RWPE2 (cell line): Measurements from ENCODE around the gene MELTF.

Experiments used
- ATAC-seq: fragments of 200-7000 bp; cut with Tn5 transposase; 3 replicates; pipeline ENCODE4 v1.9.1; 2021; ENCODE audit warnings: low read depth
- DNase-seq: peaks from one replicate; pipeline ENCODE4 v3.0.0-alpha.2; 2020; ENCODE audit warnings: low spot score
- H3K27ac ChIP-seq: fragments of 450-650 bp; 2 replicates; pipeline ENCODE4 v1.5.1; 2017; ENCODE audit warnings: mild to moderate bottlenecking; ENCODE audit not compliant: poor library complexity, severe bottlenecking
- H3K27me3 ChIP-seq: fragments of 250-450 bp; sonication (Bioruptor Pico); 2 replicates; pipeline ENCODE4 v1.5.1; 2021; ENCODE audit warnings: mild to moderate bottlenecking, moderate library complexity; ENCODE audit not compliant: insufficient read depth, poor library complexity, severe bottlenecking
- H3K36me3 ChIP-seq: fragments of 250-450 bp; sonication (Bioruptor Pico); 2 replicates; pipeline ENCODE4 v1.5.1; 2020; ENCODE audit warnings: low read depth, mild to moderate bottlenecking, moderate library complexity
- H3K4me1 ChIP-seq: fragments of 250-450 bp; sonication (Bioruptor Pico); 2 replicates; pipeline ENCODE4 v1.5.1; 2021; ENCODE audit warnings: mild to moderate bottlenecking, moderate library complexity; ENCODE audit not compliant: insufficient read depth, poor library complexity, severe bottlenecking
- H3K4me3 ChIP-seq: fragments of 250-450 bp; sonication (Bioruptor Pico); 2 replicates; pipeline ENCODE4 v1.5.1; 2021; ENCODE audit warnings: mild to moderate bottlenecking, moderate library complexity; ENCODE audit not compliant: severe bottlenecking
- H3K9me3 ChIP-seq: fragments of 250-450 bp; sonication (Bioruptor Pico); 2 replicates; pipeline ENCODE4 v1.5.1; 2021; ENCODE audit warnings: mild to moderate bottlenecking, moderate library complexity; ENCODE audit not compliant: severe bottlenecking
- CTCF ChIP-seq: fragments of 450-650 bp; IDR thresholded peaks from one replicate; pipeline ENCODE4 v1.5.1; 2017; ENCODE audit warnings: mild to moderate bottlenecking, moderate library complexity; ENCODE audit not compliant: poor library complexity, severe bottlenecking

Gene MELTF

GRCh38 chr3:197025736-197026480, 3.7 kb downstream of the MELTF start:
- H3K4me1 ChIP-seq: peaks cover under 1% of the 10 kb centered on the region
- no peak for TF ChIP-seq CTCF
- no peak overlapping the region for H3K27ac ChIP-seq
- H3K4me3 ChIP-seq: no peak overlapping the region
- ATAC-seq (no peak), DNase-seq (peak; percentile 52)
- H3K36me3 ChIP-seq: no peaks in the 10 kb centered on the region
- no peaks in the 10 kb centered on the region for H3K27me3 ChIP-seq
- H3K9me3 ChIP-seq: no peaks in the 10 kb centered on the region

- H3K36me3 ChIP-seq: no peaks in the 10 kb centered on the region
- H3K27me3 ChIP-seq: no peaks in the 10 kb centered on the region
- H3K9me3 ChIP-seq: no peaks in the 10 kb centered on the region
- no peaks in the 10 kb centered on the region for H3K4me1 ChIP-seq
- no peak overlapping the region for H3K27ac ChIP-seq
- DNase-seq (peak; percentile 38), ATAC-seq (no peak)
- TF ChIP-seq CTCF: no peak
- H3K4me3 ChIP-seq: no peak overlapping the region
Observed at GRCh38 chr3:197024881-197025735, 4.5 kb downstream of the MELTF start.

GRCh38 chr3:197023998-197024651, 5.5 kb downstream of the MELTF start:
- H3K9me3 ChIP-seq: no peaks in the 10 kb centered on the region
- H3K4me3 ChIP-seq: no peak overlapping the region
- ATAC-seq (no peak), DNase-seq (peak; percentile 50)
- no peaks in the 10 kb centered on the region for H3K4me1 ChIP-seq
- no peaks in the 10 kb centered on the region for H3K36me3 ChIP-seq
- no peak for TF ChIP-seq CTCF
- H3K27me3 ChIP-seq: no peaks in the 10 kb centered on the region
- H3K27ac ChIP-seq: no peak overlapping the region

- Histone ChIP-seq H3K9me3 (no peaks in the 10 kb centered on the region), H3K36me3 (no peaks in the 10 kb centered on the region), H3K27me3 (no peaks in the 10 kb centered on the region), H3K27ac (no peak overlapping the region), H3K4me1 (no peaks in the 10 kb centered on the region), H3K4me3 (no peak overlapping the region)
- DNase-seq (no peak), ATAC-seq (no peak)
- TF ChIP-seq CTCF: no peak
Observed at GRCh38 chr3:197023241-197023997, 6.2 kb downstream of the MELTF start.
